GM12878 (cell line): ENCODE results near the gene CDR2. TPM values are rescaled to one million over a fixed set of nuclear protein-coding genes. Genes with fewer than 3 reads are reported as not detected.
"Not testable (repeated sequence)": the region's sequence is repeated elsewhere in the genome, so short reads cannot be mapped to it uniquely, and the experiment has no call there.

Source experiments
- ATAC-seq: fragments of 200-7000 bp; cut with Tn5 transposase; 3 replicates; pipeline ENCODE4 v1.9.1; 2020; ENCODE audit warnings: mild to moderate bottlenecking, moderate library complexity
- BruUV-seq: library from RNA; stranded (reverse); fragments of 400-500 nt; replicated peaks from 2 replicates; lab custom pipeline; 2021; lab: Mats Ljungman, UMichigan
- CTCF ChIA-PET: fragments of 300-600 bp; sonication (Branson Sonifier 250); formaldehyde crosslinking; extraction: SDS; loops from one replicate; lab custom pipeline; 2021; ENCODE audit warnings: inconsistent platforms; lab: Yijun Ruan, JAX
- POLR2A ChIA-PET: fragments of 350-600 bp; formaldehyde crosslinking; extraction: SDS; loops from one replicate; lab custom pipeline; 2021; ENCODE audit warnings: inconsistent platforms; lab: Charles Lee
- RAD21 ChIA-PET: fragments of 300-600 bp; sonication (Branson Sonifier 250); formaldehyde crosslinking; loops from one replicate; lab custom pipeline; 2023; ENCODE audit warnings: antibody characterized with exemption; ENCODE audit not compliant: unreplicated experiment; lab: Charles Lee
- SMC1A ChIA-PET: fragments of 300-600 bp; sonication (Branson Sonifier 250); formaldehyde crosslinking; loops from one replicate; lab custom pipeline; 2023; ENCODE audit not compliant: unreplicated experiment, uncharacterized antibody; lab: Charles Lee
- DNase-seq: peaks from one replicate; pipeline ENCODE4 v3.0.0-alpha.2; 2011; ENCODE audit warnings: low read depth, low spot score
- FAIRE-seq: peaks from 3 replicates; lab custom pipeline; 2011; peaks lifted over from hg19 to GRCh38; lab: Jason Lieb, UNC
- H2AFZ ChIP-seq: 2 replicates; pipeline ENCODE4 v1.6.0; 2011; ENCODE audit warnings: low read depth, low read length, control low read depth; ENCODE audit not compliant: control insufficient read depth
- H3K27ac ChIP-seq: 2 replicates; pipeline ENCODE4 v1.5.1; 2011; ENCODE audit warnings: control low read depth; ENCODE audit not compliant: control insufficient read depth, insufficient read depth
- H3K27me3 ChIP-seq, 2 experiments: replicated peaks in 1 of 2; 2 replicates each; pipeline versions ENCODE4 v1.6.0 to v1.6.1; 2011; ENCODE audit warnings: low read length in 1 of 2; ENCODE audit not compliant: control insufficient read depth in 2 of 2, insufficient read depth in 2 of 2
- H3K36me3 ChIP-seq, 2 experiments: 2 replicates each; pipeline ENCODE4 v1.5.1; 2011; ENCODE audit warnings: low read length in 1 of 2; ENCODE audit not compliant: control insufficient read depth in 2 of 2, insufficient read depth in 2 of 2
- H3K4me1 ChIP-seq: 2 replicates; pipeline ENCODE4 v1.6.1; 2011; ENCODE audit warnings: mild to moderate bottlenecking, low read length, moderate library complexity, mixed read lengths; ENCODE audit not compliant: control insufficient read depth, insufficient read depth
- H3K4me2 ChIP-seq: 2 replicates; pipeline ENCODE4 v1.6.0; 2011; ENCODE audit warnings: control low read depth; ENCODE audit not compliant: control insufficient read depth, insufficient read depth
- H3K4me3 ChIP-seq: fragments of 200-600 bp; sonication (generic); 2 replicates; pipeline ENCODE4 v1.5.1; 2016
- H3K79me2 ChIP-seq: 2 replicates; pipeline ENCODE4 v1.6.0; 2011; ENCODE audit warnings: low read length; ENCODE audit not compliant: control insufficient read depth, insufficient read depth
- H3K9ac ChIP-seq: 2 replicates; pipeline ENCODE4 v1.8.0; 2011; ENCODE audit warnings: low read length, control low read depth, mixed read lengths; ENCODE audit not compliant: control insufficient read depth, insufficient read depth
- H3K9me3 ChIP-seq: replicated peaks from 3 replicates; pipeline ENCODE4 v1.5.1; 2011; ENCODE audit warnings: mild to moderate bottlenecking, low read length; ENCODE audit not compliant: control insufficient read depth, insufficient read depth
- H4K20me1 ChIP-seq: 2 replicates; pipeline ENCODE4 v1.6.0; 2011; ENCODE audit not compliant: control insufficient read depth, insufficient read depth
- BMI1 ChIP-seq: fragments of 450-650 bp; IDR thresholded peaks from 2 replicates; pipeline ENCODE4 v1.6.1; 2016; ENCODE audit warnings: mild to moderate bottlenecking, moderate library complexity, borderline replicate concordance
- NFIC ChIP-seq: IDR thresholded peaks from 2 replicates; pipeline ENCODE4 v1.6.1; 2012; ENCODE audit warnings: low read depth, mild to moderate bottlenecking, inconsistent platforms, low read length, moderate library complexity
- STAT1 ChIP-seq: fragments of 450-650 bp; conservative IDR thresholded peaks from 2 replicates; pipeline ENCODE4 v1.6.1; 2014; ENCODE audit warnings: antibody characterized with exemption, mild to moderate bottlenecking
- WRNIP1 ChIP-seq: IDR thresholded peaks from 2 replicates; pipeline ENCODE4 v1.6.1; 2011; ENCODE audit warnings: low read depth, low read length, improper control_type of control experiment, borderline replicate concordance
- ZBED1 ChIP-seq: IDR thresholded peaks from 2 replicates; pipeline ENCODE4 v1.6.1; 2016; ENCODE audit warnings: borderline replicate concordance
- ZBTB33 ChIP-seq: fragments of 450-650 bp; IDR thresholded peaks from 2 replicates; pipeline ENCODE4 v1.6.1; 2017; ENCODE audit warnings: mild to moderate bottlenecking
- ZNF592 ChIP-seq: fragments of 450-650 bp; IDR thresholded peaks from 2 replicates; pipeline ENCODE4 v1.6.1; 2017; ENCODE audit warnings: mild to moderate bottlenecking, moderate library complexity
- WGBS: methylation state at CpG from one replicate; pipeline ENCODE4 v1.1.6; 2016; ENCODE audit warnings: low lambda C conversion rate; ENCODE audit not compliant: insufficient replicate concordance, insufficient coverage; ENCODE audit errors: missing lambda C conversion rate; 5-methylcytosine and 5-hydroxymethylcytosine counted together
- in situ Hi-C: fragments of 300-500 bp; cut with MboI; formaldehyde crosslinking; loops from 9 replicates; pipeline ENCODE4 v1.14.3; 2018; ENCODE audit warnings: mixed read lengths
- intact Hi-C: fragments of 100-400 bp; cut with micrococcal nuclease; formaldehyde crosslinking; loops from one replicate; pipeline ENCODE4 v1.14.2; 2022; ENCODE audit not compliant: unreplicated experiment
- polyA plus RNA-seq, 11 experiments: library from polyadenylated mRNA; depleted of rRNA in 4 of 11; unstranded in 6 of 11; stranded (reverse) in 5 of 11; fragments of >200 nt; fragmentation: Nextera tagmentation in 4 of 11; fragmentation: Illumina TruSeq in 1 of 11; extraction: Ambion mirVana in 4 of 11; extraction: Trizol in 1 of 11; gene quantifications; 1 replicate in 1 of 11; 2 replicates in 10 of 11; pipeline versions ENCODE4 v1.2.1 to v1.2.3, GENCODE V29; 2011 to 2016; ENCODE audit warnings: inconsistent platforms in 2 of 11, missing spikeins in 2 of 11, low read depth in 1 of 11
- total RNA-seq, 4 experiments: library from RNA; depleted of rRNA in 3 of 4; stranded (reverse); fragments of >200 nt in 3 of 4; fragmentation: Illumina TruSeq in 1 of 4; extraction: Trizol in 1 of 4; gene quantifications; 2 replicates each; pipeline versions ENCODE4 v1.2.1 to v1.2.3, GENCODE V29; 2013 to 2021

Gene CDR2
- total and polyA plus RNA-seq, 10 of the 15 experiments (the other 5 are each of a cell fraction or from before 2014, with no cell fraction given), result 4.8 to 24.3 (median 19.2) TPM

GRCh38 chr16:22302776-22303363, 71.5 kb downstream of the CDR2 start (continued):
- TF ChIP-seq ZNF592, result no peak
- TF ChIP-seq NFIC, result no peak
- no peak for TF ChIP-seq ZBTB33
- TF ChIP-seq ZBED1, result no peak
- TF ChIP-seq STAT1, result no peak
- TF ChIP-seq WRNIP1, result no peak
- no peak for TF ChIP-seq BMI1

- BruUV-seq, H2AFZ ChIP-seq, H3K4me1 ChIP-seq, H4K20me1 ChIP-seq, H3K4me3 ChIP-seq, ATAC-seq, H3K9me3 ChIP-seq, DNase-seq, FAIRE-seq, POLR2A ChIA-PET, H3K4me2 ChIP-seq, intact Hi-C loops, H3K9ac ChIP-seq, H3K27me3 ChIP-seq, H3K27ac ChIP-seq: not testable (repeated sequence)
- ChIA-PET CTCF (interaction anchor here (1.1 to 7.5 kb wide), 10 partner anchors 8 to 222 kb away, joined by 5 to 132 read pairs (median 7); no protein-coding TSS in a partner anchor), RAD21 (interaction anchor here (1.0 to 1.5 kb wide), 3 partner anchors 20 to 109 kb away, joined by 3 to 10 read pairs (median 9); no protein-coding TSS in a partner anchor), SMC1A (interaction anchor here (1.2 to 7.2 kb wide), 6 partner anchors 19 to 113 kb away, joined by 3 to 86 read pairs (median 5); no protein-coding TSS in a partner anchor)
- peaks cover 29% of the 10 kb centered on the region for H3K79me2 ChIP-seq
- peaks cover 6 to 14% of the 10 kb centered on the region in 2 experiments; a peak in 3 of 4 replicates for H3K36me3 ChIP-seq
- WGBS, result over 99% methylated on average over 7 of the region's 7 CpGs
- in situ Hi-C loops, result loop anchor here (25.0 kb wide), 1 partner anchor 261 kb away; no protein-coding TSS in a partner anchor
Observed at GRCh38 chr16:22301423-22301822, 73.0 kb downstream of the CDR2 start.
